Keratinocyte (primary cell): ENCODE measurements around the gene ZNF678.

ENCODE experiments used
- EZH2 ChIP-seq: IDR thresholded peaks from one replicate; pipeline ENCODE4 v1.6.1; 2012; ENCODE audit warnings: inconsistent platforms, mild to moderate bottlenecking, low read length, moderate library complexity
- TF ChIP-seq, protein P1 (sequence below), 3 experiments: IDR thresholded peaks in 1 of 3; conservative IDR thresholded peaks in 1 of 3; optimal IDR thresholded peaks in 1 of 3; 2 replicates in 2 of 3; 3 replicates in 1 of 3; pipeline versions ENCODE3 to v1.5.1; 2011; ENCODE audit warnings: low read length in 3 of 3, mild to moderate bottlenecking in 3 of 3, moderate library complexity in 2 of 3, control low read depth in 1 of 3, inconsistent platforms in 1 of 3; ENCODE audit not compliant: insufficient read depth in 2 of 3; ENCODE audit errors: extremely low read depth in 1 of 3

DNA sequence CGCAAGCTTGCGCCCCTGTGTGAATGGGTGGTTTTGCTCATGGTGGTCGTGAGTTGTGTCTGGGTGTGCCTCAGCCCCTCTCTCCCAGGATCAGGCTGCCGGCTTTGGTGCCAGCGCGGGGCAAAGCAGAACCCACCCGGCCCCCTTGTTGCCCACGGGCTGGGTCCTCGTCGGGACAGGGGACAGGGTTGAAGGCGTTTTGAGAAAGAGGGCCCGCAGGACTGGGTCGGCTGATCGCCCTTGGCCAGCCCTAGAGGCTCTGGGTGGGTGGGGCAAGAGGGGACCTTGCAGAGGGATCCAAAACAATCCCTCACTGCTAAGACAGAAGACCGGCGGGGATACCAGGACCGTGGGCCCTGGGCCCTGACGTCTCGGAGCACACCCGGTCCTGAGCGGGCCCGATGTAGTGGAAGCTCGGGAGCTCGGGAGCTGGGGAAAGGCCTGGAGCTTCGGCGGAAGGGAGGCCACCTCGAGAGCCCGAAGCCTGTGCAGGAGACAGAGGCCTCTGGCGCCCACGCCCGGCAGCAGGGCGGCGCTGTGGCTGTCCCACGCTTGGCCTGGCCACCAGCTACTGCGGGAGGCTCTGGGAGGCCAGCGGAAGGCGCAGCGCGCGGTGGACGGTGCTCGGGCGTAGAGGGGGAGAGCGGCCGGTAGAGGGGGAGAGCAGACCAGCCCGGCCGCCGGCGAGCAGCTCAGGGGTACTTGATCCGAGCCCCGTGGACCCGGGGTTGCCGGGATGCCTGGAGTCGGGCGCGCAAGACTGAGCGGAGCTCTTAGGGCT is 2.8 kb upstream of the ZNF678 start:
- TF ChIP-seq, protein P1, sequence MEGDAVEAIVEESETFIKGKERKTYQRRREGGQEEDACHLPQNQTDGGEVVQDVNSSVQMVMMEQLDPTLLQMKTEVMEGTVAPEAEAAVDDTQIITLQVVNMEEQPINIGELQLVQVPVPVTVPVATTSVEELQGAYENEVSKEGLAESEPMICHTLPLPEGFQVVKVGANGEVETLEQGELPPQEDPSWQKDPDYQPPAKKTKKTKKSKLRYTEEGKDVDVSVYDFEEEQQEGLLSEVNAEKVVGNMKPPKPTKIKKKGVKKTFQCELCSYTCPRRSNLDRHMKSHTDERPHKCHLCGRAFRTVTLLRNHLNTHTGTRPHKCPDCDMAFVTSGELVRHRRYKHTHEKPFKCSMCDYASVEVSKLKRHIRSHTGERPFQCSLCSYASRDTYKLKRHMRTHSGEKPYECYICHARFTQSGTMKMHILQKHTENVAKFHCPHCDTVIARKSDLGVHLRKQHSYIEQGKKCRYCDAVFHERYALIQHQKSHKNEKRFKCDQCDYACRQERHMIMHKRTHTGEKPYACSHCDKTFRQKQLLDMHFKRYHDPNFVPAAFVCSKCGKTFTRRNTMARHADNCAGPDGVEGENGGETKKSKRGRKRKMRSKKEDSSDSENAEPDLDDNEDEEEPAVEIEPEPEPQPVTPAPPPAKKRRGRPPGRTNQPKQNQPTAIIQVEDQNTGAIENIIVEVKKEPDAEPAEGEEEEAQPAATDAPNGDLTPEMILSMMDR (optimal IDR thresholded peaks at IDR 0.05 in 1 of 3, IDR thresholded peaks at IDR 0.05 in 1 of 3, conservative IDR thresholded peaks at IDR 0.05 in 1 of 3; ENCODE audit: extremely low read depth in 1 of 3, insufficient read depth in 2 of 3, low read length in 3 of 3): no peak
- no peak for TF ChIP-seq EZH2
